ENCODE measurements around the gene GFER.
"Not testable (repeated sequence)": the region's sequence is repeated elsewhere in the genome, so short reads cannot be mapped to it uniquely, and the experiment has no call there.

Gene GFER

GRCh38 chr16:1958715-1959268 lies 25.2 kb upstream of the GFER start:
- DNase-seq (ENCODE audit: low read depth), result no peak
- H3K4me3 ChIP-seq (ENCODE audit: low read length), result peak overlapping the region; percentile 31
- TF ChIP-seq CTCF (conservative IDR thresholded peaks at IDR 0.05; ENCODE audit: low read length), result no peak

- peak within 1 kb of the TSS; percentile 82 for H3K4me3 ChIP-seq (ENCODE audit: low read length)
- DNase-seq (ENCODE audit: low read depth), result peak; percentile 87
These were observed 24.5 kb upstream of the GFER start, which contains the start of gene NDUFB10 for GRCh38 chr16:1959269-1960039. Gene NDUFB10, plus strand, starts transcription at chr16:1959538. Its CDS starts 87 bp downstream, at chr16:1959625.

GRCh38 chr16:1960665-1961630 lies 23.0 kb upstream of the GFER start:
- TF ChIP-seq CTCF (conservative IDR thresholded peaks at IDR 0.05; ENCODE audit: low read length), result no peak
- peak overlapping the region; percentile 82 for H3K4me3 ChIP-seq (ENCODE audit: low read length)
- DNase-seq (ENCODE audit: low read depth), result peak; percentile 28

More at GRCh38 chr16:1959269-1960039, 24.5 kb upstream of the GFER start, which contains the start of gene NDUFB10:
- TF ChIP-seq CTCF (conservative IDR thresholded peaks at IDR 0.05; ENCODE audit: low read length), result peak; percentile 44

GRCh38 chr16:1961651-1962067 lies 22.3 kb upstream of the GFER start:
- DNase-seq (ENCODE audit: low read depth), result no peak
- no peak overlapping the region for H3K4me3 ChIP-seq (ENCODE audit: low read length)
- no peak for TF ChIP-seq CTCF (conservative IDR thresholded peaks at IDR 0.05; ENCODE audit: low read length)

- H3K4me3 ChIP-seq (ENCODE audit: low read length), result peak overlapping the region; percentile 18
- DNase-seq (ENCODE audit: low read depth), result not testable (repeated sequence)
These were observed 21.5 kb upstream of the GFER start for GRCh38 chr16:1962161-1963153.

GRCh38 chr16:1963806-1964505 lies 20.0 kb upstream of the GFER start:
- H3K4me3 ChIP-seq (ENCODE audit: low read length), result peak overlapping the region; percentile 90
- peak; percentile 35 for TF ChIP-seq CTCF (conservative IDR thresholded peaks at IDR 0.05; ENCODE audit: low read length)
- DNase-seq (ENCODE audit: low read depth), result peak; percentile 33
